ENCODE results near the gene SMYD3. TPM values are rescaled to one million over a fixed set of nuclear protein-coding genes. Genes with fewer than 3 reads are reported as not detected.

The SMYD3 gene
- total RNA-seq, 1 donor from 2014 or later, result 27.2 TPM

- no peak for DNase-seq
- intact Hi-C loops (cut with DNase I), result no loop called here
- Histone ChIP-seq H3K27me3 (no peaks in the 10 kb centered on the region), H3K4me1 (no peaks in the 10 kb centered on the region), H3K4me3 (no peak overlapping the region), H3K9me3 (no peaks in the 10 kb centered on the region), H3K27ac (no peak overlapping the region), H3K36me3 (no peaks in the 10 kb centered on the region)
- no peak for TF ChIP-seq CTCF (IDR thresholded peaks at IDR 0.05)
- no peak for ATAC-seq
Observed at GRCh38 chr1:245832771-245833527, 674.1 kb downstream of the SMYD3 start.

GRCh38 chr1:245831518-245831917 lies 675.6 kb downstream of the SMYD3 start:
- no peak for TF ChIP-seq CTCF (IDR thresholded peaks at IDR 0.05)
- no peak for ATAC-seq
- no peak overlapping the region for H3K27ac ChIP-seq

DNA sequence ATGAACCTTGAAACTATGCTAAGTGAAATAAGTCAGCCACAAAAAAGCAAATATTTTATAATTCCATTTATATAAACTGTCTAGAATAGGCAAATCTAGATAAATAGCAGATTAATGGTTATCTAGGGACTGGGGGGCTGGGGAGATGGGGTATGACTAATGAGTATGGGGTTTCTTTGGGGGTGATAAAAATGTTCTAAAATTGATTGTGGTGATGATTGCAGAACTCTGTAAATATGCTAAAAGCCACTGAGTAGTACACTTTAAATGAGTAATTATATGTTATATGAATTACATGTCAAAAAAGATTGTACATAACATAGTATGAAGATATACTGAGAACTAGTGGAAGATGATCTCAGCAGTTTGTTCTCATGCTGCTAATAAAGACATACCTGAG lies 677.3 kb downstream of the SMYD3 start:
- intact Hi-C loops (cut with DNase I), result no loop called here

More at GRCh38 chr1:245831518-245831917, 675.6 kb downstream of the SMYD3 start:
- no peaks in the 10 kb centered on the region for H3K4me1 ChIP-seq
- DNase-seq, result no peak
- H3K27me3 ChIP-seq, result no peaks in the 10 kb centered on the region
- H3K36me3 ChIP-seq, result no peaks in the 10 kb centered on the region
- no peaks in the 10 kb centered on the region for H3K9me3 ChIP-seq
- no peak overlapping the region for H3K4me3 ChIP-seq
- intact Hi-C loops (cut with DNase I), result no loop called here

DNA sequence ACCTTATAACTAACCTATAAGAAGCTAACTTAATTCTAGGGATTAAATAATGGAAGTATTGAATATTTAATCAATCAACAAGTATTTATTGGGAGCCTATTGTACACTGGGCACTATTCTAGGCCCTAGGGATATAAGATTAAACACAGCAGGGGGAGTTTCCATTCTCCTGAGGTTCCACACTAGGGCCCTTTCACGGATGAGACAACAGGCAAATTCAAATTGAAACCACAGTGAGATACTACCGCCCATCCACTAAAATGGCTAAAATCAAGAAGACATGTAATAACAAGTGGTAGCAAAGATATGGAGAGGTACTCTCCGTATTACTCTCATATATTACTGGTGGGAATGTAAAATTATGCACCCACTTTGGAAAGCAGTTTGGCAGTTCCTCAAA lies 677.9 kb downstream of the SMYD3 start:
- intact Hi-C loops (cut with DNase I), result no loop called here
- no peaks in the 10 kb centered on the region for H3K36me3 ChIP-seq
- no peak overlapping the region for H3K4me3 ChIP-seq
- ATAC-seq (no peak), DNase-seq (no peak)
- H3K9me3 ChIP-seq, result no peaks in the 10 kb centered on the region
- no peaks in the 10 kb centered on the region for H3K27me3 ChIP-seq
- H3K4me1 ChIP-seq, result no peaks in the 10 kb centered on the region
- TF ChIP-seq CTCF (IDR thresholded peaks at IDR 0.05), result no peak
- no peak overlapping the region for H3K27ac ChIP-seq

More for the DNA sequence above, 677.3 kb downstream of the SMYD3 start:
- H3K27ac ChIP-seq, result no peak overlapping the region
- H3K9me3 ChIP-seq, result no peaks in the 10 kb centered on the region
- H3K4me1 ChIP-seq, result no peaks in the 10 kb centered on the region
- DNase-seq, result no peak
- H3K27me3 ChIP-seq, result no peaks in the 10 kb centered on the region
- H3K36me3 ChIP-seq, result no peaks in the 10 kb centered on the region
- H3K4me3 ChIP-seq, result no peak overlapping the region
- TF ChIP-seq CTCF (IDR thresholded peaks at IDR 0.05), result no peak
- no peak for ATAC-seq

GRCh38 chr1:245827301-245827700 lies 679.8 kb downstream of the SMYD3 start:
- no peak overlapping the region for H3K27ac ChIP-seq
- H3K36me3 ChIP-seq, result no peaks in the 10 kb centered on the region
- H3K9me3 ChIP-seq, result no peaks in the 10 kb centered on the region
- no peak overlapping the region for H3K4me3 ChIP-seq
- DNase-seq (no peak), ATAC-seq (no peak)
- no peak for TF ChIP-seq CTCF (IDR thresholded peaks at IDR 0.05)
- H3K27me3 ChIP-seq, result no peaks in the 10 kb centered on the region
- intact Hi-C loops (cut with DNase I), result no loop called here
- H3K4me1 ChIP-seq, result no peaks in the 10 kb centered on the region
